ENCODE results near the gene ABLIM1.

GRCh38 chr10:114441107-114441506 lies 217.0 kb downstream of the ABLIM1 start:
- TF ChIP-seq, protein P1, sequence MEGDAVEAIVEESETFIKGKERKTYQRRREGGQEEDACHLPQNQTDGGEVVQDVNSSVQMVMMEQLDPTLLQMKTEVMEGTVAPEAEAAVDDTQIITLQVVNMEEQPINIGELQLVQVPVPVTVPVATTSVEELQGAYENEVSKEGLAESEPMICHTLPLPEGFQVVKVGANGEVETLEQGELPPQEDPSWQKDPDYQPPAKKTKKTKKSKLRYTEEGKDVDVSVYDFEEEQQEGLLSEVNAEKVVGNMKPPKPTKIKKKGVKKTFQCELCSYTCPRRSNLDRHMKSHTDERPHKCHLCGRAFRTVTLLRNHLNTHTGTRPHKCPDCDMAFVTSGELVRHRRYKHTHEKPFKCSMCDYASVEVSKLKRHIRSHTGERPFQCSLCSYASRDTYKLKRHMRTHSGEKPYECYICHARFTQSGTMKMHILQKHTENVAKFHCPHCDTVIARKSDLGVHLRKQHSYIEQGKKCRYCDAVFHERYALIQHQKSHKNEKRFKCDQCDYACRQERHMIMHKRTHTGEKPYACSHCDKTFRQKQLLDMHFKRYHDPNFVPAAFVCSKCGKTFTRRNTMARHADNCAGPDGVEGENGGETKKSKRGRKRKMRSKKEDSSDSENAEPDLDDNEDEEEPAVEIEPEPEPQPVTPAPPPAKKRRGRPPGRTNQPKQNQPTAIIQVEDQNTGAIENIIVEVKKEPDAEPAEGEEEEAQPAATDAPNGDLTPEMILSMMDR (IDR thresholded peaks at IDR 0.05) = no peak
- TF ChIP-seq POLR2AphosphoS5 (IDR thresholded peaks at IDR 0.05) = no peak
